Frontal cortex (tissue), 4 donors: Measurements from ENCODE around the gene GREB1L. TPM values are rescaled to one million over a fixed set of nuclear protein-coding genes. Genes with fewer than 3 reads are reported as not detected.
A peak's percentile ranks its signal among the peaks of the same experiment; 100 is the strongest.
"Not testable (repeated sequence)": the region's sequence is repeated elsewhere in the genome, so short reads cannot be mapped to it uniquely, and the experiment has no call there.

Experiments used
- DNase-seq, 2 donors: peaks; one replicate each; pipeline ENCODE4 v3.0.0; 2012; ENCODE audit warnings: low spot score in 2 of 2
- FAIRE-seq: peaks from 2 replicates; lab custom pipeline; 2012; peaks lifted over from hg19 to GRCh38; lab: Jason Lieb, UNC
- total RNA-seq: library from RNA; depleted of rRNA; stranded (reverse); fragments of >200 nt; gene quantifications from one replicate; pipeline ENCODE4 v1.2.3, GENCODE V29; 2014
- donor health status: control.
- donor health status: control.
- donor health status: control.

Gene GREB1L
- total RNA-seq, result 1.6 TPM

GRCh38 chr18:21242141-21242779, at the start of gene GREB1L:
TSS of gene GREB1L (plus strand) at chr18:21242232. CDS start at chr18:21383519, 141,287 bp downstream.
- FAIRE-seq (no peak), DNase-seq (peak; percentile 68 to 83)

GRCh38 chr18:21192308-21192624, 49.8 kb upstream of the GREB1L start:
- no peak for FAIRE-seq
- DNase-seq, result no peak

- FAIRE-seq, result peak; percentile 90
- peak; percentile 17 to 18 for DNase-seq
Measured at GRCh38 chr18:21194871-21195771, 46.9 kb upstream of the GREB1L start.

GRCh38 chr18:21196426-21196825, 45.6 kb upstream of the GREB1L start:
- FAIRE-seq (no peak), DNase-seq (no peak)

GRCh38 chr18:21203126-21203525, 38.9 kb upstream of the GREB1L start:
- no peak for DNase-seq
- no peak for FAIRE-seq

GRCh38 chr18:21203542-21204241, 38.3 kb upstream of the GREB1L start:
- no peak for FAIRE-seq
- no peak for DNase-seq

- no peak for DNase-seq
- no peak for FAIRE-seq
Measured at GRCh38 chr18:21205695-21206094, 36.3 kb upstream of the GREB1L start.

- DNase-seq, result no peak
- no peak for FAIRE-seq
Measured at GRCh38 chr18:21210278-21210677, 31.8 kb upstream of the GREB1L start.

- FAIRE-seq, result no peak
- DNase-seq, result no peak
Measured at GRCh38 chr18:21210784-21211183, 31.2 kb upstream of the GREB1L start.

GRCh38 chr18:21214409-21214808, 27.6 kb upstream of the GREB1L start:
- FAIRE-seq, DNase-seq: not testable (repeated sequence)

GRCh38 chr18:21215490-21215889, 26.5 kb upstream of the GREB1L start:
- DNase-seq (no peak), FAIRE-seq (no peak)

GRCh38 chr18:21218862-21219261, 23.2 kb upstream of the GREB1L start:
- no peak for FAIRE-seq

GRCh38 chr18:21230436-21230835, 11.6 kb upstream of the GREB1L start:
- FAIRE-seq, result no peak
- DNase-seq, result no peak

More at GRCh38 chr18:21218862-21219261, 23.2 kb upstream of the GREB1L start:
- DNase-seq, result no peak

- DNase-seq (peak; percentile 16 to 52), FAIRE-seq (no peak)
Measured at GRCh38 chr18:21241301-21242048, 557 bp upstream of the GREB1L start.

GRCh38 chr18:21242780-21243401, 859 bp downstream of the GREB1L start:
- no peak for FAIRE-seq
- no peak for DNase-seq

GRCh38 chr18:21254576-21254975, 12.5 kb downstream of the GREB1L start:
- no peak for FAIRE-seq

GRCh38 chr18:21255211-21255610, 13.2 kb downstream of the GREB1L start:
- FAIRE-seq, result no peak
- DNase-seq, result no peak

More at GRCh38 chr18:21254576-21254975, 12.5 kb downstream of the GREB1L start:
- DNase-seq, result no peak

- FAIRE-seq, result no peak
- DNase-seq, result no peak
Measured at GRCh38 chr18:21257386-21257785, 15.4 kb downstream of the GREB1L start.

GRCh38 chr18:21260621-21261020, 18.6 kb downstream of the GREB1L start:
- no peak for DNase-seq
- FAIRE-seq, result peak; percentile 30
